ENCODE results near the gene NTNG1.

GRCh38 chr1:107401704-107402103 lies 260.9 kb downstream of the NTNG1 start:
- no peak for TF ChIP-seq SUZ12 (IDR thresholded peaks at IDR 0.05)
- no peak for TF ChIP-seq TARDBP (IDR thresholded peaks at IDR 0.05)
- TF ChIP-seq FOXM1 (IDR thresholded peaks at IDR 0.05; ENCODE audit: borderline replicate concordance) = no peak
- TF ChIP-seq BHLHE40 (IDR thresholded peaks at IDR 0.05; ENCODE audit: borderline replicate concordance) = no peak
- no peak for TF ChIP-seq ELF4 (IDR thresholded peaks at IDR 0.05)
- TF ChIP-seq SP1 (IDR thresholded peaks at IDR 0.05) = no peak
- TF ChIP-seq L3MBTL2 (conservative IDR thresholded peaks at IDR 0.05) = no peak
- no peak for TF ChIP-seq FOXK2 (IDR thresholded peaks at IDR 0.05)

Measured in HEK293T (cell line).